K562 (cell line): ENCODE results near the gene SEPTIN8. TPM values are rescaled to one million over a fixed set of nuclear protein-coding genes. Genes with fewer than 3 reads are reported as not detected.

Source experiments
- ATF7 ChIP-seq: fragments of 450-650 bp; IDR thresholded peaks from 2 replicates; pipeline ENCODE4 v1.7.1; 2014; ENCODE audit warnings: mild to moderate bottlenecking, moderate library complexity
- FOXM1 ChIP-seq, 2 experiments: fragments of 450-650 bp in 1 of 2; sonication (generic) in 1 of 2; formaldehyde crosslinking in 1 of 2; IDR thresholded peaks; 2 replicates each; pipeline versions ENCODE4 v1.6.1 to v1.9.0; 2017 to 2022; ENCODE audit warnings: low read depth in 2 of 2, mild to moderate bottlenecking in 2 of 2, missing genetic modification reagents in 1 of 2, moderate library complexity in 1 of 2
- MTA2 ChIP-seq: fragments of 450-650 bp; IDR thresholded peaks from 2 replicates; pipeline ENCODE4 v1.6.1; 2016; ENCODE audit warnings: low read depth
- RCOR1 ChIP-seq, 2 experiments: IDR thresholded peaks; 2 replicates each; pipeline ENCODE4 v1.6.1; 2012; ENCODE audit warnings: low read depth in 2 of 2, low read length in 2 of 2, borderline replicate concordance in 1 of 2, improper control_type of control experiment in 1 of 2
- STAG1 ChIP-seq: sonication (generic); formaldehyde crosslinking; IDR thresholded peaks from 2 replicates; pipeline ENCODE4 v1.5.0; 2020; ENCODE audit warnings: missing genetic modification reagents, borderline replicate concordance
- TSC22D4 ChIP-seq: fragments of 450-650 bp; IDR thresholded peaks from 2 replicates; pipeline ENCODE4 v1.6.1; 2016; ENCODE audit warnings: missing genetic modification characterization, missing biosample characterization, control low read depth
- YY1 ChIP-seq, 3 experiments: IDR thresholded peaks; 2 replicates each; pipeline ENCODE4 v1.6.1; 2011; ENCODE audit warnings: low read length in 2 of 3, mild to moderate bottlenecking in 2 of 3, moderate library complexity in 2 of 3, borderline replicate concordance in 1 of 3, control low read depth in 1 of 3, low read depth in 1 of 3; ENCODE audit not compliant: insufficient read depth in 3 of 3, insufficient replicate concordance in 2 of 3, control insufficient read depth in 1 of 3, insufficient read length in 1 of 3; ENCODE audit errors: extremely low read depth in 1 of 3
- ZFX ChIP-seq: sonication (generic); formaldehyde crosslinking; IDR thresholded peaks from 2 replicates; pipeline ENCODE4 v1.8.0; 2022; ENCODE audit warnings: mild to moderate bottlenecking, missing genetic modification reagents, moderate library complexity
- ZKSCAN1 ChIP-seq: fragments of 150-350 bp; IDR thresholded peaks from 2 replicates; pipeline ENCODE4 v1.6.1; 2016; ENCODE audit warnings: low read depth, low read length
- ZNF24 ChIP-seq: fragments of 450-650 bp; IDR thresholded peaks from 2 replicates; pipeline ENCODE4 v1.6.1; 2016
- ZNF311 ChIP-seq: fragments of 250-450 bp; sonication (Bioruptor Pico); IDR thresholded peaks from 2 replicates; pipeline ENCODE4 v1.4.0; 2020; ENCODE audit warnings: mild to moderate bottlenecking, moderate library complexity
- ZNF780A ChIP-seq: fragments of 250-450 bp; sonication (Bioruptor Pico); IDR thresholded peaks from 2 replicates; pipeline ENCODE4 v1.5.0; 2021; ENCODE audit warnings: mild to moderate bottlenecking
- polyA plus RNA-seq, 8 experiments: library from polyadenylated mRNA; depleted of rRNA in 4 of 8; stranded (reverse) in 5 of 8; unstranded in 3 of 8; fragments of >200 nt; fragmentation: Nextera tagmentation in 2 of 8; fragmentation: Illumina TruSeq in 1 of 8; extraction: Ambion mirVana in 2 of 8; extraction: Trizol in 1 of 8; gene quantifications; 2 replicates each; pipeline versions ENCODE4 v1.2.1 to v1.2.3, GENCODE V29; 2011 to 2014; ENCODE audit warnings: inconsistent platforms in 1 of 8, missing spikeins in 1 of 8
- total RNA-seq, 7 experiments: library from RNA; depleted of rRNA in 6 of 7; stranded (reverse); fragments of >200 nt in 6 of 7; fragmentation: Illumina TruSeq in 2 of 7; extraction: Trizol in 2 of 7; gene quantifications; 2 replicates each; pipeline versions ENCODE4 v1.2.1 to v1.2.3, GENCODE V29; 2011 to 2021; ENCODE audit warnings: low replicate concordance in 1 of 7
- TF ChIP-seq, protein P1 (sequence below), 2 experiments: fragments of 450-650 bp; IDR thresholded peaks; 2 replicates each; pipeline ENCODE4 v1.6.1; 2018; ENCODE audit warnings: mild to moderate bottlenecking in 2 of 2, low read depth in 1 of 2; ENCODE audit not compliant: partially characterized antibody in 2 of 2
- TF ChIP-seq, protein P2 (sequence below): sonication (generic); formaldehyde crosslinking; IDR thresholded peaks from 2 replicates; pipeline ENCODE4 v1.8.0; 2023; ENCODE audit warnings: mild to moderate bottlenecking, missing genetic modification reagents
- TF ChIP-seq, protein P3 (sequence below): fragments of 450-650 bp; IDR thresholded peaks from 2 replicates; pipeline ENCODE4 v1.7.1; 2018; ENCODE audit warnings: mild to moderate bottlenecking, low read depth; ENCODE audit not compliant: partially characterized antibody

The SEPTIN8 gene
- total and polyA plus RNA-seq, 9 of the 15 experiments (the other 6 are each of a cell fraction or from before 2014, with no cell fraction given): 19.3 to 142 (median 101) TPM

DNA sequence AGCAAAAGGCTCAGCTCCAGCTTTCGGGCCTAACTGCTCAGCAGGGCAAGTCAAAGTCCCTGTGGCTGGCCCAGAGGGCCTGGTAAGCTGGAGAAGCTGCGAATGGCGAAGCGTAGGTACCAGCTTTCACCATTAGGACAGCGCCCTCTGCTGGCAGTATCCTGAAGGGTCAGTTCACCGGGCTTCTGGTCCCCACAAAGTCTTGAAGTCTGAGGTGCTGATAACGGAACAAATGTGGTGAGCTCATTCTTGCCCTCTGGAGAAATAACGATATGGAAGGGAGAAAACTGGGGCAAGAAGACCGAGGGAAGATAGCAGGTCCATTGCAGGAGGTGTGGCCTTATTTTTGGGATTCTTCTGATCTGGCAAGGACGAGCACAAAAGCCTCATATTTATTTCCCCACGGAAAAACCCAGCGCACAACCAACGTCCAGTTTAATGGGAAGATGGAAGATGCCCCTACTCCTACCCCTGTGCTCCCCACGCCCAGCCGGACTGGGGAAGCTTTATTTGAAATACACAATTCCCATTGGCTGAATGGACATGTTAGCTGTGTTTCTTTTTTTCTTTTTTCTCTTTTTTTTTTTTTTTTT, 43.2 kb upstream of the SEPTIN8 start (continued):
- TF ChIP-seq ZKSCAN1 (0 out of 2 replicates have a peak, but pooled peaks have one; percentile 42), STAG1 (CRISPR knock-in tag) (peak; percentile 46; the same call in 1 of the 2 replicates), ATF7 (peak; percentile 81; the same call in 1 of the 2 replicates), FOXM1 (IDR thresholded peaks at IDR 0.05; ENCODE audit: low read depth) (peak; percentile 31; the same call in 1 of the 2 replicates), FOXM1 (CRISPR knock-in tag; IDR thresholded peaks at IDR 0.05; ENCODE audit: low read depth) (no peak), MTA2 (no peak), YY1 (IDR thresholded peaks at IDR 0.05; ENCODE audit: borderline replicate concordance in 1 of 3, control insufficient read depth in 1 of 3, extremely low read depth in 1 of 3, insufficient read depth in 3 of 3, insufficient read length in 1 of 3, insufficient replicate concordance in 2 of 3, low read depth in 1 of 3, low read length in 2 of 3) (peak in 2 of 3 experiments; percentile 34 to 65), ZFX (CRISPR knock-in tag) (peak; percentile 62; the same call in 1 of the 2 replicates), ZNF780A (CRISPR knock-in tag) (no peak), TSC22D4 (tag) (no peak), ZNF311 (CRISPR knock-in tag) (no peak), RCOR1 (IDR thresholded peaks at IDR 0.05; ENCODE audit: borderline replicate concordance in 1 of 2, low read depth in 2 of 2, low read length in 2 of 2) (peak in 1 of 2 experiments; percentile 74; a peak in 2 of 4 replicates), ZNF24 (peak; percentile 77)
- TF ChIP-seq, protein P1, sequence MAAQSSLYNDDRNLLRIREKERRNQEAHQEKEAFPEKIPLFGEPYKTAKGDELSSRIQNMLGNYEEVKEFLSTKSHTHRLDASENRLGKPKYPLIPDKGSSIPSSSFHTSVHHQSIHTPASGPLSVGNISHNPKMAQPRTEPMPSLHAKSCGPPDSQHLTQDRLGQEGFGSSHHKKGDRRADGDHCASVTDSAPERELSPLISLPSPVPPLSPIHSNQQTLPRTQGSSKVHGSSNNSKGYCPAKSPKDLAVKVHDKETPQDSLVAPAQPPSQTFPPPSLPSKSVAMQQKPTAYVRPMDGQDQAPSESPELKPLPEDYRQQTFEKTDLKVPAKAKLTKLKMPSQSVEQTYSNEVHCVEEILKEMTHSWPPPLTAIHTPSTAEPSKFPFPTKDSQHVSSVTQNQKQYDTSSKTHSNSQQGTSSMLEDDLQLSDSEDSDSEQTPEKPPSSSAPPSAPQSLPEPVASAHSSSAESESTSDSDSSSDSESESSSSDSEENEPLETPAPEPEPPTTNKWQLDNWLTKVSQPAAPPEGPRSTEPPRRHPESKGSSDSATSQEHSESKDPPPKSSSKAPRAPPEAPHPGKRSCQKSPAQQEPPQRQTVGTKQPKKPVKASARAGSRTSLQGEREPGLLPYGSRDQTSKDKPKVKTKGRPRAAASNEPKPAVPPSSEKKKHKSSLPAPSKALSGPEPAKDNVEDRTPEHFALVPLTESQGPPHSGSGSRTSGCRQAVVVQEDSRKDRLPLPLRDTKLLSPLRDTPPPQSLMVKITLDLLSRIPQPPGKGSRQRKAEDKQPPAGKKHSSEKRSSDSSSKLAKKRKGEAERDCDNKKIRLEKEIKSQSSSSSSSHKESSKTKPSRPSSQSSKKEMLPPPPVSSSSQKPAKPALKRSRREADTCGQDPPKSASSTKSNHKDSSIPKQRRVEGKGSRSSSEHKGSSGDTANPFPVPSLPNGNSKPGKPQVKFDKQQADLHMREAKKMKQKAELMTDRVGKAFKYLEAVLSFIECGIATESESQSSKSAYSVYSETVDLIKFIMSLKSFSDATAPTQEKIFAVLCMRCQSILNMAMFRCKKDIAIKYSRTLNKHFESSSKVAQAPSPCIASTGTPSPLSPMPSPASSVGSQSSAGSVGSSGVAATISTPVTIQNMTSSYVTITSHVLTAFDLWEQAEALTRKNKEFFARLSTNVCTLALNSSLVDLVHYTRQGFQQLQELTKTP (IDR thresholded peaks at IDR 0.05; ENCODE audit: low read depth in 1 of 2, partially characterized antibody in 2 of 2): peak in 1 of 2 experiments; percentile 22
- TF ChIP-seq, protein P2, sequence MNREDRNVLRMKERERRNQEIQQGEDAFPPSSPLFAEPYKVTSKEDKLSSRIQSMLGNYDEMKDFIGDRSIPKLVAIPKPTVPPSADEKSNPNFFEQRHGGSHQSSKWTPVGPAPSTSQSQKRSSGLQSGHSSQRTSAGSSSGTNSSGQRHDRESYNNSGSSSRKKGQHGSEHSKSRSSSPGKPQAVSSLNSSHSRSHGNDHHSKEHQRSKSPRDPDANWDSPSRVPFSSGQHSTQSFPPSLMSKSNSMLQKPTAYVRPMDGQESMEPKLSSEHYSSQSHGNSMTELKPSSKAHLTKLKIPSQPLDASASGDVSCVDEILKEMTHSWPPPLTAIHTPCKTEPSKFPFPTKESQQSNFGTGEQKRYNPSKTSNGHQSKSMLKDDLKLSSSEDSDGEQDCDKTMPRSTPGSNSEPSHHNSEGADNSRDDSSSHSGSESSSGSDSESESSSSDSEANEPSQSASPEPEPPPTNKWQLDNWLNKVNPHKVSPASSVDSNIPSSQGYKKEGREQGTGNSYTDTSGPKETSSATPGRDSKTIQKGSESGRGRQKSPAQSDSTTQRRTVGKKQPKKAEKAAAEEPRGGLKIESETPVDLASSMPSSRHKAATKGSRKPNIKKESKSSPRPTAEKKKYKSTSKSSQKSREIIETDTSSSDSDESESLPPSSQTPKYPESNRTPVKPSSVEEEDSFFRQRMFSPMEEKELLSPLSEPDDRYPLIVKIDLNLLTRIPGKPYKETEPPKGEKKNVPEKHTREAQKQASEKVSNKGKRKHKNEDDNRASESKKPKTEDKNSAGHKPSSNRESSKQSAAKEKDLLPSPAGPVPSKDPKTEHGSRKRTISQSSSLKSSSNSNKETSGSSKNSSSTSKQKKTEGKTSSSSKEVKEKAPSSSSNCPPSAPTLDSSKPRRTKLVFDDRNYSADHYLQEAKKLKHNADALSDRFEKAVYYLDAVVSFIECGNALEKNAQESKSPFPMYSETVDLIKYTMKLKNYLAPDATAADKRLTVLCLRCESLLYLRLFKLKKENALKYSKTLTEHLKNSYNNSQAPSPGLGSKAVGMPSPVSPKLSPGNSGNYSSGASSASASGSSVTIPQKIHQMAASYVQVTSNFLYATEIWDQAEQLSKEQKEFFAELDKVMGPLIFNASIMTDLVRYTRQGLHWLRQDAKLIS: 0 out of 2 replicates have a peak, but pooled peaks have one; percentile 62
- TF ChIP-seq, protein P3, sequence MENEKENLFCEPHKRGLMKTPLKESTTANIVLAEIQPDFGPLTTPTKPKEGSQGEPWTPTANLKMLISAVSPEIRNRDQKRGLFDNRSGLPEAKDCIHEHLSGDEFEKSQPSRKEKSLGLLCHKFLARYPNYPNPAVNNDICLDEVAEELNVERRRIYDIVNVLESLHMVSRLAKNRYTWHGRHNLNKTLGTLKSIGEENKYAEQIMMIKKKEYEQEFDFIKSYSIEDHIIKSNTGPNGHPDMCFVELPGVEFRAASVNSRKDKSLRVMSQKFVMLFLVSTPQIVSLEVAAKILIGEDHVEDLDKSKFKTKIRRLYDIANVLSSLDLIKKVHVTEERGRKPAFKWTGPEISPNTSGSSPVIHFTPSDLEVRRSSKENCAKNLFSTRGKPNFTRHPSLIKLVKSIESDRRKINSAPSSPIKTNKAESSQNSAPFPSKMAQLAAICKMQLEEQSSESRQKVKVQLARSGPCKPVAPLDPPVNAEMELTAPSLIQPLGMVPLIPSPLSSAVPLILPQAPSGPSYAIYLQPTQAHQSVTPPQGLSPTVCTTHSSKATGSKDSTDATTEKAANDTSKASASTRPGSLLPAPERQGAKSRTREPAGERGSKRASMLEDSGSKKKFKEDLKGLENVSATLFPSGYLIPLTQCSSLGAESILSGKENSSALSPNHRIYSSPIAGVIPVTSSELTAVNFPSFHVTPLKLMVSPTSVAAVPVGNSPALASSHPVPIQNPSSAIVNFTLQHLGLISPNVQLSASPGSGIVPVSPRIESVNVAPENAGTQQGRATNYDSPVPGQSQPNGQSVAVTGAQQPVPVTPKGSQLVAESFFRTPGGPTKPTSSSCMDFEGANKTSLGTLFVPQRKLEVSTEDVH: peak; percentile 40
